Measurements from ENCODE around the gene MGMT. TPM values are rescaled to one million over a fixed set of nuclear protein-coding genes. Genes with fewer than 3 reads are reported as not detected.

Gene MGMT
- total and polyA plus RNA-seq, 9 donors, result 4.5 to 53.3 (median 25.4) TPM

- H3K27me3 ChIP-seq, result no peaks in the 10 kb centered on the region
- H3K36me3 ChIP-seq, result no peaks in the 10 kb centered on the region
- intact Hi-C loops (cut with DNase I), result no loop called here
- no peak overlapping the region for H3K27ac ChIP-seq
- H3K9me3 ChIP-seq, result no peaks in the 10 kb centered on the region
- DNase-seq, result no peak
- WGBS, 3 donors, result 56 to 78% (median 62%) methylated on average over 16 of the region's 16 CpGs
- no peak overlapping the region for H3K4me3 ChIP-seq
- no peak for TF ChIP-seq CTCF (IDR thresholded peaks at IDR 0.05)
- no peak for TF ChIP-seq EP300 (IDR thresholded peaks at IDR 0.05)
- no peak for TF ChIP-seq POLR2A (IDR thresholded peaks at IDR 0.05)
- H3K4me1 ChIP-seq (ENCODE audit: insufficient read depth), result no peaks in the 10 kb centered on the region
Measured at GRCh38 chr10:129471447-129472175, 4.6 kb downstream of the MGMT start.

- DNase-seq, result no peak
- H3K27ac ChIP-seq, result no peak overlapping the region
- no peaks in the 10 kb centered on the region for H3K4me1 ChIP-seq (ENCODE audit: insufficient read depth)
- H3K4me3 ChIP-seq, result no peak overlapping the region
- 94 to 95% (median 95%) methylated on average over 22 of the region's 22 CpGs for WGBS, 3 donors
- H3K27me3 ChIP-seq, result no peaks in the 10 kb centered on the region
- H3K36me3 ChIP-seq, result no peaks in the 10 kb centered on the region
- H3K9me3 ChIP-seq, result no peaks in the 10 kb centered on the region
- intact Hi-C loops (cut with DNase I), result no loop called here
- TF ChIP-seq POLR2A (IDR thresholded peaks at IDR 0.05) (no peak), EP300 (IDR thresholded peaks at IDR 0.05) (no peak), CTCF (IDR thresholded peaks at IDR 0.05) (no peak)
Measured at GRCh38 chr10:129472696-129473555, 5.9 kb downstream of the MGMT start.

GRCh38 chr10:129474642-129475041, 7.6 kb downstream of the MGMT start:
- Histone ChIP-seq H3K9me3 (no peaks in the 10 kb centered on the region), H3K4me3 (no peak overlapping the region), H3K4me1 (ENCODE audit: insufficient read depth) (no peaks in the 10 kb centered on the region), H3K36me3 (no peaks in the 10 kb centered on the region), H3K27me3 (no peaks in the 10 kb centered on the region), H3K27ac (no peak overlapping the region)
- no peak for TF ChIP-seq POLR2A (IDR thresholded peaks at IDR 0.05)
- no peak for TF ChIP-seq CTCF (IDR thresholded peaks at IDR 0.05)
- no peak for TF ChIP-seq EP300 (IDR thresholded peaks at IDR 0.05)
- DNase-seq, result no peak
- intact Hi-C loops (cut with DNase I), result no loop called here
- 91 to 96% (median 94%) methylated on average over 11 of the region's 11 CpGs for WGBS, 3 donors

GRCh38 chr10:129476431-129476830, 9.4 kb downstream of the MGMT start:
- no peaks in the 10 kb centered on the region for H3K36me3 ChIP-seq
- no peaks in the 10 kb centered on the region for H3K9me3 ChIP-seq
- intact Hi-C loops (cut with DNase I), result no loop called here
- H3K27me3 ChIP-seq, result no peaks in the 10 kb centered on the region
- TF ChIP-seq CTCF (IDR thresholded peaks at IDR 0.05), result no peak
- TF ChIP-seq POLR2A (IDR thresholded peaks at IDR 0.05), result no peak
- TF ChIP-seq EP300 (IDR thresholded peaks at IDR 0.05), result no peak
- no peak overlapping the region for H3K27ac ChIP-seq
- H3K4me3 ChIP-seq, result no peak overlapping the region
- 97 to 98% (median 97%) methylated on average over 8 of the region's 8 CpGs for WGBS, 3 donors
- no peak for DNase-seq
- H3K4me1 ChIP-seq (ENCODE audit: insufficient read depth), result no peaks in the 10 kb centered on the region

Data from ovary (tissue), 9 donors.